ENCODE measurements around the gene TKT.

GRCh38 chr3:53230789-53231188 lies 25.0 kb downstream of the TKT start:
- TF ChIP-seq CTCF (IDR thresholded peaks at IDR 0.05) = no peak
- no peak for TF ChIP-seq POLR2A (IDR thresholded peaks at IDR 0.05)

Measured in vagina (tissue), 2 donors.